Smooth muscle cell (in vitro differentiated cells): ENCODE data around the gene CIAO1. TPM values are rescaled to one million over a fixed set of nuclear protein-coding genes. Genes with fewer than 3 reads are reported as not detected.

Source experiments
- DNase-seq: peaks from one replicate; lab custom pipeline; 2025; ENCODE audit not compliant: unreplicated experiment; lab: John Stamatoyannopoulos, UW
- H2AFZ ChIP-seq: fragments of 200-600 bp; sonication (generic); 2 replicates; pipeline ENCODE4 v1.6.0; 2016; ENCODE audit warnings: antibody characterized with exemption, low read depth, mild to moderate bottlenecking
- H3F3A ChIP-seq: fragments of 200-600 bp; sonication (generic); 2 replicates; pipeline ENCODE4 v1.6.0; 2017; ENCODE audit warnings: antibody characterized with exemption, low read depth
- H3K27ac ChIP-seq: fragments of 200-600 bp; sonication (generic); 2 replicates; pipeline ENCODE4 v1.5.1; 2016; ENCODE audit warnings: low read depth, mild to moderate bottlenecking
- H3K27me3 ChIP-seq: fragments of 200-600 bp; sonication (generic); 2 replicates; pipeline ENCODE4 v1.6.1; 2016; ENCODE audit warnings: low read depth, mild to moderate bottlenecking
- H3K36me3 ChIP-seq: fragments of 200-600 bp; sonication (generic); 2 replicates; pipeline ENCODE4 v1.5.1; 2016; ENCODE audit warnings: low read depth
- H3K4me1 ChIP-seq: fragments of 200-600 bp; sonication (generic); 2 replicates; pipeline ENCODE4 v1.5.1; 2016; ENCODE audit warnings: low read depth
- H3K4me2 ChIP-seq: fragments of 200-600 bp; sonication (generic); 2 replicates; pipeline ENCODE4 v1.6.0; 2016; ENCODE audit warnings: mild to moderate bottlenecking
- H3K4me3 ChIP-seq: fragments of 200-600 bp; sonication (generic); 2 replicates; pipeline ENCODE4 v1.5.1; 2016; ENCODE audit warnings: mild to moderate bottlenecking
- H3K79me2 ChIP-seq: fragments of 200-600 bp; sonication (generic); 2 replicates; pipeline ENCODE4 v1.6.0; 2016; ENCODE audit warnings: low read depth, mild to moderate bottlenecking
- H3K9ac ChIP-seq: fragments of 200-600 bp; sonication (generic); 2 replicates; pipeline ENCODE4 v1.6.0; 2016; ENCODE audit warnings: low read depth
- H3K9me3 ChIP-seq: fragments of 200-600 bp; sonication (generic); replicated peaks from 2 replicates; pipeline ENCODE4 v1.5.1; 2016; ENCODE audit warnings: low read depth
- H4K20me1 ChIP-seq: fragments of 200-600 bp; sonication (generic); 2 replicates; pipeline ENCODE4 v1.6.0; 2016; ENCODE audit warnings: low read depth
- WGBS: methylation state at CpG from one replicate; pipeline ENCODE4 v1.1.7; 2016; ENCODE audit warnings: low lambda C conversion rate; 5-methylcytosine and 5-hydroxymethylcytosine counted together
- polyA plus RNA-seq: library from polyadenylated mRNA; unstranded; fragments of >200 nt; fragmentation: Nextera tagmentation; extraction: Ambion mirVana; gene quantifications from 2 replicates; pipeline ENCODE4 v1.2.1, GENCODE V29; 2016
- total RNA-seq: library from RNA; depleted of rRNA; stranded (reverse); fragments of >200 nt; gene quantifications from 2 replicates; pipeline ENCODE4 v1.2.3, GENCODE V29; 2014
- TF ChIP-seq, protein P1 (sequence below): fragments of 200-600 bp; sonication (generic); IDR thresholded peaks from 2 replicates; pipeline ENCODE4 v1.5.1; 2017; ENCODE audit warnings: borderline replicate concordance, mild to moderate bottlenecking, antibody characterized with exemption; ENCODE audit not compliant: insufficient read depth, poor library complexity, severe bottlenecking

CIAO1 gene
- total and polyA plus RNA-seq, 2 experiments from 2014 or later: 48.6 to 56.2 TPM

DNA sequence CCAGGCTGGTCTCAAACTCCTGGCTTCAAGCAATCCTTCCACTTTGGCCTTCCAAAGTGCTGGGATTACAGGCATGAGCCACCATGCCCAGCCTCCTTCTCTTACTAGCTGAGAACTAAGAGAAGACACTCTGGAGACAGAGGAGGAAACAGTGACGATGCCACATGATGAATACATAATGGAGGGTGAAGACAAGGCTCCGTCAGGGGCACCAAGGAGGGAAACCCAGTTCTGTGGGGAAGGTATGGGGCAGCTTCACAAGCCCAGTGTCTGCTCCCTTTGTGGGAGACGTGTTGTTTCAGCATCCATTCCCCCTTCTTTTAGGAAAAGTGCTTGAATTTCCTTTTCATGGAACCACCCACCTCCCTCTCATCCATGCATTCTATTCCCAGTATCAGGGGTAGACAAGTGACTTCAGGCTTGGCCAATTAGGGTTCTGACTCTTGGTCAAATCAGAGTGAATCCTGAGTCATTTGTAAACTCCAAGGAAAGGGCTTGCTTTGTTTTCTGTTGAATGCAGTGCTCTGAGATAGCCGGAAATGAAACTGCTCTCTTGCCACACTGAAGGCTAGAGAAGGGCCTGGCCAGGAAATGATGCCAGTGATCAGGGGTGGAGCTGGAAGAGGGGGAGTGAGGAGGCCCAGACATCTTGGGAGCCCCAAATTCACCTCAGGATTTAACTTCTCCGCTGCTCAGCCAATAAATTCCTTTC is 24.0 kb upstream of the CIAO1 start:
- TF ChIP-seq, protein P1, sequence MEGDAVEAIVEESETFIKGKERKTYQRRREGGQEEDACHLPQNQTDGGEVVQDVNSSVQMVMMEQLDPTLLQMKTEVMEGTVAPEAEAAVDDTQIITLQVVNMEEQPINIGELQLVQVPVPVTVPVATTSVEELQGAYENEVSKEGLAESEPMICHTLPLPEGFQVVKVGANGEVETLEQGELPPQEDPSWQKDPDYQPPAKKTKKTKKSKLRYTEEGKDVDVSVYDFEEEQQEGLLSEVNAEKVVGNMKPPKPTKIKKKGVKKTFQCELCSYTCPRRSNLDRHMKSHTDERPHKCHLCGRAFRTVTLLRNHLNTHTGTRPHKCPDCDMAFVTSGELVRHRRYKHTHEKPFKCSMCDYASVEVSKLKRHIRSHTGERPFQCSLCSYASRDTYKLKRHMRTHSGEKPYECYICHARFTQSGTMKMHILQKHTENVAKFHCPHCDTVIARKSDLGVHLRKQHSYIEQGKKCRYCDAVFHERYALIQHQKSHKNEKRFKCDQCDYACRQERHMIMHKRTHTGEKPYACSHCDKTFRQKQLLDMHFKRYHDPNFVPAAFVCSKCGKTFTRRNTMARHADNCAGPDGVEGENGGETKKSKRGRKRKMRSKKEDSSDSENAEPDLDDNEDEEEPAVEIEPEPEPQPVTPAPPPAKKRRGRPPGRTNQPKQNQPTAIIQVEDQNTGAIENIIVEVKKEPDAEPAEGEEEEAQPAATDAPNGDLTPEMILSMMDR: no peak
- Histone ChIP-seq H2AFZ (no peak overlapping the region), H4K20me1 (no peaks in the 10 kb centered on the region), H3K79me2 (no peaks in the 10 kb centered on the region), H3K4me3 (no peak overlapping the region), H3K27me3 (no peaks in the 10 kb centered on the region), H3K4me1 (no peaks in the 10 kb centered on the region), H3K9me3 (no peaks in the 10 kb centered on the region), H3K9ac (no peak overlapping the region), H3K36me3 (no peaks in the 10 kb centered on the region), H3K27ac (no peak overlapping the region), H3F3A (no peaks in the 10 kb centered on the region), H3K4me2 (no peak overlapping the region)
- WGBS: 83% methylated on average over 5 of the region's 5 CpGs
- DNase-seq: no peak

DNA sequence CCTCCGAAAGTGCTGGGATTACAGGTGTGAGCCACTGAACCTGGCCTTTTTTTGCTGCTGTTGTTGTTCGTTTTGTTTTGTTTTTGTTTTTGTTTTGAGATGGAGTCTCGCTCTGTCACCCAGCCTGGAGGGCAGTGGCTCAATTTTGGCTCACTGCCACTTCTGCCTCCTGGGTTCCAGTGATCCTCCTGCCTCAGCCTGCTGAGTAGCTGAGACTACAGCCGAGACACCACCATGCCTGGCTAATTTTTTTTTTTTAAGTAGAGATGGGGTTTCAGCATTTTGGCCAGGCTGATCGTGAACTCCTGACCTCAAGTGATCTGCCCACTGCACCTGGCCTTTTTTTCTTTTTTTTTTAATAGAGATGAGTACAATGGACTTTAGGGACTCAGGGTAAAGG is 22.2 kb upstream of the CIAO1 start:
- Histone ChIP-seq H3K27ac (no peak overlapping the region), H3K4me1 (no peaks in the 10 kb centered on the region), H3F3A (no peaks in the 10 kb centered on the region), H3K4me3 (no peak overlapping the region), H3K79me2 (no peaks in the 10 kb centered on the region), H3K9ac (no peak overlapping the region), H3K36me3 (no peaks in the 10 kb centered on the region), H3K27me3 (no peaks in the 10 kb centered on the region), H3K4me2 (no peak overlapping the region), H2AFZ (no peak overlapping the region), H3K9me3 (no peaks in the 10 kb centered on the region), H4K20me1 (no peaks in the 10 kb centered on the region)
- DNase-seq: no peak
- 96% methylated on average over 5 of the region's 5 CpGs for WGBS
- TF ChIP-seq, protein P1: no peak

DNA sequence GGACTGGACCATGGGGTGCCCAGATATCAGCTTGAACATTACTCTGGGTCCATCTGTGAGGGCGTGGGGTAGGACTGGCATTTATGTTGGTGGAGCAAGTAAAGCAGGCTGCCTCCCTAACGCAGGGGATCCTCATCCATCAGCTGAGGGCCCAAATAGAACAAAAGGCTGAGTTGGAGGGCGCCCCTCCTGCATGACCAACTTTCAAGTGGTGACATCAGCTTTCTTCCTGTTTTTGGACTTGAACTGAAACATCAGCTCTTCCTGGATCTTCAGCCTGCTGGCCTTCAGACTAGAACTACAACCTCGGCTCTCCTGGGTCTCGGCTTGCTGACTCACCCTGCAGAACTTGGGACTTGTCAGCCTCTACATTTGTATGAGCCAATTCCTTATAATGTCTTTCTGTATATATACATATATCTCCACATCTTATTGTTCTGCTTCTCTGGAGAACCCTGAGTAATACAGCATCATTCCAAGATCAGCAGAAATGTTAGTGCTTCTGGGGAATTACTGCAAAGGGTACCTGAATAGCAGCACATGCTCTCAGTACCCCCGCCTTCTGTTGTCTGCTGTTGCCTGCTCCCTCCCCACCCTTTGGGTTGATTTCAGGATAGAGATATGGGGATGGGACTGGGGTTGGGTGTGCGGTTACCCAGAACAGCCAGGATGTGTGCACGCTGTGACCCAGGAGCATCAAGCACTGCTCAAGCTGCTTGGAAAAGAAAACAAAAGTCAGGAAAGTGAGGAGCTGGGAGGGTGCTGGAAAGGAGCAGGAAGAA is 20.2 kb upstream of the CIAO1 start:
- Histone ChIP-seq H2AFZ (no peak overlapping the region), H4K20me1 (no peaks in the 10 kb centered on the region), H3K36me3 (no peaks in the 10 kb centered on the region), H3K4me2 (no peak overlapping the region), H3K9me3 (no peaks in the 10 kb centered on the region), H3K27ac (no peak overlapping the region), H3K79me2 (no peaks in the 10 kb centered on the region), H3K4me3 (no peak overlapping the region), H3K4me1 (no peaks in the 10 kb centered on the region), H3K27me3 (no peaks in the 10 kb centered on the region), H3K9ac (no peak overlapping the region), H3F3A (no peaks in the 10 kb centered on the region)
- 92% methylated on average over 8 of the region's 8 CpGs for WGBS
- no peak for DNase-seq
- TF ChIP-seq, protein P1: no peak

DNA sequence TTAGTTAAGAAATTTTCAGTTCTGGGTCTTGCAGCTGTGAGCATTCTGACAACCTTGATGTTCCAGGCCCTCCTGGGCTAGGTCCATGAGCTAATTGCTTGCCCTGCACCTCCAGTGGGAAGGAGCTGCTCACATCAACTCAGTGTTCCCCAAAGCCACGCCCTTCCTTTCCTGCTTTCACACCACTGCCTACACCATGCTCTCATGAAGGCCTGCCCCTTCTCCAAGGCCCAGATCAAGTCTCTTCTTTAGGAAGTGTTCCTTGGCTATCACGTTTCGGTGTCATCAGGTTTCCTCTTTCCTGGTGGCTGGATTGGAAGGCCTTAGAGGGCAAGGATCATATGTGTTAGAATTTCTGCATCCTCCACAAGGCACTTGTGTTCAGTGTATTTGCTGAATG is 19.0 kb upstream of the CIAO1 start:
- H3K9ac ChIP-seq: no peak overlapping the region
- no peak overlapping the region for H3K4me2 ChIP-seq
- WGBS: 85% methylated on average over 3 of the region's 3 CpGs
- no peaks in the 10 kb centered on the region for H3K4me1 ChIP-seq
- H3K79me2 ChIP-seq: no peaks in the 10 kb centered on the region
- DNase-seq: no peak
- no peaks in the 10 kb centered on the region for H3K9me3 ChIP-seq
- H2AFZ ChIP-seq: no peak overlapping the region
- H3F3A ChIP-seq: peaks cover 4% of the 10 kb centered on the region
- no peaks in the 10 kb centered on the region for H4K20me1 ChIP-seq
- H3K36me3 ChIP-seq: no peaks in the 10 kb centered on the region
- H3K4me3 ChIP-seq: no peak overlapping the region
- H3K27ac ChIP-seq: no peak overlapping the region
- TF ChIP-seq, protein P1: no peak
- H3K27me3 ChIP-seq: no peaks in the 10 kb centered on the region
